Nephron progenitor cell (in vitro differentiated cells): ENCODE results near the gene EP300.

Experiments
- DNase-seq: peaks from one replicate; pipeline ENCODE4 v3.0.0; 2021
- H3K27ac Mint-ChIP-seq: 2 replicates; pipeline ENCODE4 v1.8.0; 2021; ENCODE audit warnings: mild to moderate bottlenecking, moderate library complexity, mixed read lengths
- H3K27me3 Mint-ChIP-seq: 2 replicates; pipeline ENCODE4 v1.8.0; 2021; ENCODE audit warnings: mild to moderate bottlenecking, low read depth, mixed read lengths; ENCODE audit not compliant: poor library complexity
- H3K36me3 Mint-ChIP-seq: 2 replicates; pipeline ENCODE4 v1.8.0; 2021; ENCODE audit warnings: low read depth, mixed read lengths
- H3K4me1 Mint-ChIP-seq: 2 replicates; pipeline ENCODE4 v1.8.0; 2021; ENCODE audit warnings: mixed read lengths
- H3K4me3 Mint-ChIP-seq: 2 replicates; pipeline ENCODE4 v1.8.0; 2021; ENCODE audit warnings: mild to moderate bottlenecking, moderate library complexity, mixed read lengths
- H3K9me3 Mint-ChIP-seq: 2 replicates; pipeline ENCODE4 v1.8.0; 2021; ENCODE audit warnings: mild to moderate bottlenecking, moderate library complexity, mixed read lengths
- CTCF ChIP-seq: fragments of 200-600 bp; sonication (generic); IDR thresholded peaks from 2 replicates; pipeline ENCODE4 v1.5.0; 2021; ENCODE audit warnings: antibody characterized with exemption

The EP300 gene

GRCh38 chr22:41215926-41216325 is 123.5 kb downstream of the EP300 start:
- H3K4me1 Mint-ChIP-seq: peaks cover 11% of the 10 kb centered on the region
- no peak overlapping the region for H3K4me3 Mint-ChIP-seq
- no peak for TF ChIP-seq CTCF
- H3K27me3 Mint-ChIP-seq: no peaks in the 10 kb centered on the region
- H3K36me3 Mint-ChIP-seq: peaks cover 80% of the 10 kb centered on the region
- H3K9me3 Mint-ChIP-seq: peaks cover 20% of the 10 kb centered on the region
- no peak overlapping the region for H3K27ac Mint-ChIP-seq
- DNase-seq: no peak

- H3K27ac Mint-ChIP-seq: no peak overlapping the region
- no peak for DNase-seq
These were observed 124.6 kb downstream of the EP300 start for GRCh38 chr22:41216984-41217383.

GRCh38 chr22:41217553-41218157 is 125.3 kb downstream of the EP300 start:
- no peak for TF ChIP-seq CTCF
- Mint-ChIP-seq H3K4me3 (no peak overlapping the region), H3K9me3 (peaks cover 16% of the 10 kb centered on the region), H3K36me3 (peaks cover 75% of the 10 kb centered on the region), H3K27ac (peak overlapping the region; percentile 68), H3K27me3 (no peaks in the 10 kb centered on the region), H3K4me1 (peaks cover 11% of the 10 kb centered on the region)
- no peak for DNase-seq

More at GRCh38 chr22:41216984-41217383, 124.6 kb downstream of the EP300 start:
- Mint-ChIP-seq H3K36me3 (peaks cover 81% of the 10 kb centered on the region), H3K4me3 (no peak overlapping the region), H3K4me1 (peaks cover 11% of the 10 kb centered on the region), H3K9me3 (peaks cover 19% of the 10 kb centered on the region), H3K27me3 (no peaks in the 10 kb centered on the region)
- TF ChIP-seq CTCF: no peak

- Mint-ChIP-seq H3K36me3 (peaks cover 30% of the 10 kb centered on the region), H3K9me3 (no peaks in the 10 kb centered on the region), H3K27me3 (no peaks in the 10 kb centered on the region), H3K4me1 (peaks cover under 1% of the 10 kb centered on the region), H3K27ac (peak overlapping the region; percentile 86), H3K4me3 (no peak overlapping the region)
- no peak for TF ChIP-seq CTCF
- DNase-seq: no peak
These were observed 130.6 kb downstream of the EP300 start for GRCh38 chr22:41222846-41223507.

GRCh38 chr22:41223535-41223934 is 131.1 kb downstream of the EP300 start:
- no peak overlapping the region for H3K4me3 Mint-ChIP-seq
- H3K27me3 Mint-ChIP-seq: no peaks in the 10 kb centered on the region
- TF ChIP-seq CTCF: no peak
- no peaks in the 10 kb centered on the region for H3K4me1 Mint-ChIP-seq
- H3K36me3 Mint-ChIP-seq: peaks cover 31% of the 10 kb centered on the region
- H3K27ac Mint-ChIP-seq: no peak overlapping the region
- H3K9me3 Mint-ChIP-seq: no peaks in the 10 kb centered on the region
- no peak for DNase-seq
